Erythroblast (primary cell): ENCODE results near the gene MYLIP.

Experiments
- GATA1 ChIP-seq: IDR thresholded peaks from 2 replicates; pipeline ENCODE4 v1.6.1; 2011; ENCODE audit warnings: low read depth, mild to moderate bottlenecking, control low read depth, low read length, moderate library complexity
- POLR2A ChIP-seq: IDR thresholded peaks from 2 replicates; pipeline ENCODE4 v1.6.1; 2011; ENCODE audit warnings: mild to moderate bottlenecking, low read length

DNA sequence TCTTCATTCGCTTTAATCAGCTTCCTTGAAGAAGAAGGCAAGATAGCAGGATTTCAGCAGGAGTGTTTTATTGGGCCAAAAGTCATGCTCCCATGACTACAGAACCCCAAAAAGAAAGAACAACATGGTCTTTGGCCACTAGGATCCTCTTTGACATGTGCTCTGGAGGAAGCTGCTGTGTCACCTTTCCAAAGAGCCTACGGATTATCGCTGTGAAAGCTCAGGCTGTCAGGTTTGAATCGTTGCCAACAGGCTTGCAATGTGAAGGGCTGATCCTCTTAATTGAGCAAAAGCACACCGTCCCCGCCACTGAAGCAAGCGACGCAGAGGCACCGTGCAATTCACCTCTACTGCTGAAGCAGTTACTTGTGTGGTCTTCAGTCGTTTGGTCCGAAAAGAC is 29.0 kb downstream of the MYLIP start:
- TF ChIP-seq GATA1 (no peak), POLR2A (no peak)
